ENCODE results near the gene S100B. TPM values are rescaled to one million over a fixed set of nuclear protein-coding genes. Genes with fewer than 3 reads are reported as not detected.
A peak's percentile ranks its signal among the peaks of the same experiment; 100 is the strongest.

Gene S100B
- total RNA-seq: under 1 TPM; 0.25 to 0.32 TPM

DNA sequence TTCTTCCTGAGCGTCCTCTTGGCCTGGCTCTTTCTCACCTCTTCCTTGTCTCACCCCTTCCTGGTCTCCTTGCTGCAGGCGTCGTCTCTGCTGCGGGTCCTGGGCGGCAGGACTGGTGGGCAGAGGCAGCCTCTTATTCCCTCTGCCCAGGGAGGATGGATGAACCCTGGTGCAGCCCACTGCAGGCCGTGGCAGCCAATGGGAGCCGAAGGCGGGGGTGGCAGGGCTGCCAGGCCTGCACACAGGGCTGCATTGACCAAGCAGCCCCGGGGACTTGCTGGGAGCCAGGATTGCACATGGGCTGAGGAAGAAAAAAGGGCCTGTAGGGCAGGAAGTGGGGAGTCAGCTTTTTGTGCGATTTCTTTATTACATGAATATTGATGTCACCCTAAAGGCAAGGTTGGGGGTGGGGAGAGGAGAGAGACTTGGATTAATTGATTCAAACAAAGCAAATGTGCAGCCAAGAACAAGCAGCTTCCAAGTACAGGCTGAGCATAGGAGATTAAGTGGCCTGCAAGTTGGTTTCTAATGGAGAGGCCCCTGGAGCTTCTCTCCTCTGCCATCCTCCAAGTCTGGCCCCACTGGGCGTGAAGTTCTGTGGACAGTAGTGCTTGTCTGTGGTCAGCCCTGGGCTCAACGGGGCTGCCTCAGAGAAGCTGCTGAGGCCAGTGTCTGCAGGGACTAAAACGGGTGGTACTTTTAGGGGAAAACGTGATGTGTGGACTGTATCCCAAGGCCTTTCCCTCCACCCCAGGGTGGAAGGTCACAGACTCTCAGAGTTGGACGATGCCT is at the start of gene S100B:
Gene S100B (minus strand): TSS at position 108 of the 792 bp plus-strand sequence. CDS start 2,667 bp downstream, outside the sequence.
- Mint-ChIP-seq H3K4me3 (peak within 1 kb of the TSS; percentile 41), H3K9me3 (no peaks in the 10 kb centered on the region), H3K4me1 (peaks cover 32% of the 10 kb centered on the region), H3K36me3 (ENCODE audit: low read depth) (no peaks in the 10 kb centered on the region), H3K27ac (peak within 1 kb of the TSS; percentile 86), H3K27me3 (no peaks in the 10 kb centered on the region)
- CTCF ChIA-PET: no interaction called here
- DNase-seq: peak; percentile 24
- POLR2A ChIA-PET: no interaction called here

DNA sequence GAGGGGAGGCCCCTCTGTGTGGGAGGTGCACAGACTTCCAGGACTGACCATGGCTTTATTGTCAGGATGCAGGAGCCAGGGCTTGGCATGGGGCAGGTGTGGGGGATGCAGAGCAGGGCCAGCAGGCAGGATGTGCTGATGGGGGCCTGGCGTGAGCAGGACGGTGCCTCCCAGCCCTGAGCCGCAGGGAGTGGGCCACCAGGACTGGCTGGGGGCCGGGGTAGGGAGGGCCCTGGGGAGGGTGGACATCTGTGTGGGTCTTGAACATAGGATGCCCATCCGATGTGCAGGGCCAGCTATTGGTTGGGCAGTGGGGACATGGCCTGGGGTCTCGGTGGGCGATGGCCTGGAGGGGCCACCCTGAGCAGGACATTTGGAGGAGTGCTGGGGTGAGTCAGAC is 46.2 kb upstream of the S100B start:
- ChIA-PET CTCF (no interaction called here), POLR2A (no interaction called here)
- peaks cover 22% of the 10 kb centered on the region for H3K9me3 Mint-ChIP-seq
- peaks cover 96% of the 10 kb centered on the region for H3K36me3 Mint-ChIP-seq (ENCODE audit: low read depth)
- peak overlapping the region; percentile 5 for H3K27ac Mint-ChIP-seq
- H3K4me3 Mint-ChIP-seq: no peak overlapping the region
- H3K27me3 Mint-ChIP-seq: no peaks in the 10 kb centered on the region
- no peak for DNase-seq
- H3K4me1 Mint-ChIP-seq: peaks cover 15% of the 10 kb centered on the region

DNA sequence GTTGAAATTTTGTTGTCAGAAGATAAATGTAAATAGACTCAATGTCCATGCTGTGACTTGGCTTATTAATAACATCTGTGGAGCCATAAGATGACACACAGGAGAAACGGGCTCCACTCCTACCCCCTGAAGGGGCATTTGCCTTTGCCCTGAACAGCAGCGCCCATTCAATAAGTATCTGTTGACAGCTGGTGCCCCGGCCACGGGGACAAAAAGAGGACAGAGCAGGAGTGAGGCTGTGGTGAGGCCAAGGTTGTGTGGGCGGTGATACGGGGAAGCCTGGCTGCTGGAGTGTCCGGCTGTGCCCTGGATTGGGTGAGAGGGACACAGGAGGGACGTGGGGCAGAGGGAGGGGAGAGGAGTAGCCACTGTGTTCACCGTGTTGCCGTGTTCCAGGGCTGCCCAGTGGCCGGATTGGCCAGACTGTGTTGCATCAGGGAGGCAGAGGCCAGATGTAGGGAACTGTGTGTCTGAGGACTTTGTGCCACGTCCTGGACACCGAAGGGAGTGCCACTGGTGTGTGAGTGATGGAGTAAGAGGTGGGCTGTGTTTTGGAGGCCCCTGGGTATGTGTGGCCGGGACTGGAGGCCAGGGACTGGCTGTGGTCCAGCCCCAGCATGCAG is 45.7 kb upstream of the S100B start:
- peaks cover 96% of the 10 kb centered on the region for H3K36me3 Mint-ChIP-seq (ENCODE audit: low read depth)
- ChIA-PET CTCF (no interaction called here), POLR2A (no interaction called here)
- DNase-seq: no peak
- H3K4me3 Mint-ChIP-seq: no peak overlapping the region
- H3K4me1 Mint-ChIP-seq: peaks cover 16% of the 10 kb centered on the region
- peaks cover 17% of the 10 kb centered on the region for H3K9me3 Mint-ChIP-seq
- no peaks in the 10 kb centered on the region for H3K27me3 Mint-ChIP-seq
- H3K27ac Mint-ChIP-seq: no peak overlapping the region

DNA sequence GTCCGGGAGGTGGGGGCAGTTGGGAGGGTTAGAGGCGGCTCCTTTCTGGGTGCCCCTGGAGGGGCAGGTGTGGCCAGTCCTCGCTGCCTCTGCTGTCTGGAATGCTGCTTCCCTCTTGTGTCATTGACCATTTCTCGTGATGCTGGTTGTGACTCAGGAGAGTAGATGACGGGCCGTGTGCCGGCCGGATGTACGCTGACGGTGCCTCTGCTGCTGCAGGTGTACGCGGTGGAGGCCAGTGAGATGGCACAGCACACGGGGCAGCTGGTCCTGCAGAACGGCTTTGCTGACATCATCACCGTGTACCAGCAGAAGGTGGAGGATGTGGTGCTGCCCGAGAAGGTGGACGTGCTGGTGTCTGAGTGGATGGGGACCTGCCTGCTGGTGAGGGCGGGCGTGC is 44.5 kb upstream of the S100B start:
- POLR2A ChIA-PET: no interaction called here
- Mint-ChIP-seq H3K4me1 (peaks cover 18% of the 10 kb centered on the region), H3K27me3 (no peaks in the 10 kb centered on the region), H3K9me3 (peaks cover 8% of the 10 kb centered on the region), H3K27ac (no peak overlapping the region), H3K4me3 (no peak overlapping the region), H3K36me3 (ENCODE audit: low read depth) (peaks cover 92% of the 10 kb centered on the region)
- CTCF ChIA-PET: no interaction called here
- DNase-seq: no peak

DNA sequence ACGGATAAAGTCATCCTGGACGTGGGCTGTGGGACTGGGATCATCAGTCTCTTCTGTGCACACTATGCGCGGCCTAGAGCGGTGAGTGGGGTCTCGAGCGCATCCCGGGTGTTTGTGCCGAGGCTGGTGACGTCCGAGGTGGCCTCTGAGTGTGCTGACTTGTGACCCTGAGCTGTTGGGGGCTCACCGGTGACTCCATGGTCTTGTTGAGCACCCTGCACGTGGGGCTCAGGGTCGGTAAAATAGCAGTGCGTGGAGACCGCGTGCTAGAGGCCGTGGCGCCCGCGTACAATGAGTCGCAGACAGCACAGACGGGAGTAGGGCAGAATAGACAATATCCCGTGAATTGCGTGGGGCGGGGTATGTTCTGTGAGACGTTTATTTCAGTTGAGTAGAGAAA is 43.7 kb upstream of the S100B start:
- CTCF ChIA-PET: interaction anchor here (0.5 kb wide), 1 partner anchor 147 kb away, joined by 3 read pairs; no protein-coding TSS in a partner anchor
- Mint-ChIP-seq H3K9me3 (peaks cover 3% of the 10 kb centered on the region), H3K27me3 (no peaks in the 10 kb centered on the region), H3K27ac (no peak overlapping the region), H3K4me3 (no peak overlapping the region), H3K4me1 (peaks cover 18% of the 10 kb centered on the region), H3K36me3 (ENCODE audit: low read depth) (peaks cover 91% of the 10 kb centered on the region)
- POLR2A ChIA-PET: interaction anchor here (0.9 kb wide), 1 partner anchor 9 kb away, joined by 3 read pairs; no protein-coding TSS in a partner anchor
- no peak for DNase-seq

DNA sequence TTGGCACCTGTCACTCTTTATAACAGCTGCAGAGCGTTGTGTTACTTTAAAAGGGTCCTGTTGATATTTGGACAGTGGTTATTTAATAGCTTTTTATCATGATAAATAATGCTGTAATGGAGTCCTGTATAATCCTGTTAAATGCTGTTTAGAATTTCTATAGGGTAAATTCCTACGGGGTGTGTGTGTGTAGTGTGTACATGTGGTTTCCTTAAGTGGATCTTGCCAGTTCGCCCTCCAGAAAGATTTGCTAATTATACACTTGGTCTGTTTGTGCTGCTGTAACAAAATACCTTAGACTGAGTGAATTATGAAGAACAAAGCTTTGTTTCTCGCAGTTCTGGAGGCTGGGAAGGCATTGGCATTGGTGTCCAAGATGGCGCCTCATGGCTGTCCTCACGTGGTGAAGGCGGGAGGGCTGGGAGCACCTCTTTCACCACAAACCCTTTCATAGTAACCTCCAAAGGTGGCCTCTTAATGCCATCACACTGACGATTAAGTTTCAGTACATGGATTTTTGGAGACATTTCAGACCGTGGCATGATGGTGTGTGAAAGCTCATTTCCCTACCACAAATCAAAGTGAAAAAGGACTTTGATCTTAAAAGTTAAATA is 41.8 kb upstream of the S100B start:
- H3K4me3 Mint-ChIP-seq: no peak overlapping the region
- H3K36me3 Mint-ChIP-seq (ENCODE audit: low read depth): peaks cover 86% of the 10 kb centered on the region
- POLR2A ChIA-PET: no interaction called here
- H3K27ac Mint-ChIP-seq: peak overlapping the region; percentile 19
- peaks cover 22% of the 10 kb centered on the region for H3K4me1 Mint-ChIP-seq
- no peaks in the 10 kb centered on the region for H3K9me3 Mint-ChIP-seq
- CTCF ChIA-PET: no interaction called here
- no peaks in the 10 kb centered on the region for H3K27me3 Mint-ChIP-seq
- no peak for DNase-seq

DNA sequence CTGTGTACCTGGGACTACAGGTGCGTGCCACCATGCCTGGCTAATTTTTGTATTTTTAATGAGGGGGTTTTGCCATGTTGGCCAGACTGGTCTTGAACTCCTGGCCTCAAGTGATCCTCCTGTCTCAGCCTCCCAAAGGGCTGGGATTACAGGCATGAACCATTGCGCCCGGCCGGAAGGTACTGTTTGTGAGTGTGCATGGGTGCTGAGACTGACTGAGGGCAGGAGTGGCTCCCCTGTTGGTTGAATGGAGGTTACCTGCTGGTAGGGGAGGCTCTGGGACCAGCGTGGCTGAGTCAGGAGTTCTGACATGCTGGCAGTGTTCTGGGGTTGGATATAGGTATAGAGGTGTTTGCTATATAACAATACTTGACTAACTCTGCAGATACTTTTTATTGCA is 41.0 kb upstream of the S100B start:
- Mint-ChIP-seq H3K4me1 (peaks cover 28% of the 10 kb centered on the region), H3K9me3 (no peaks in the 10 kb centered on the region), H3K27me3 (no peaks in the 10 kb centered on the region), H3K4me3 (no peak overlapping the region), H3K36me3 (ENCODE audit: low read depth) (peaks cover 85% of the 10 kb centered on the region), H3K27ac (no peak overlapping the region)
- POLR2A ChIA-PET: no interaction called here
- CTCF ChIA-PET: interaction anchor here (0.6 kb wide), 1 partner anchor 367 kb away, joined by 4 read pairs; no protein-coding TSS in a partner anchor
- no peak for DNase-seq

DNA sequence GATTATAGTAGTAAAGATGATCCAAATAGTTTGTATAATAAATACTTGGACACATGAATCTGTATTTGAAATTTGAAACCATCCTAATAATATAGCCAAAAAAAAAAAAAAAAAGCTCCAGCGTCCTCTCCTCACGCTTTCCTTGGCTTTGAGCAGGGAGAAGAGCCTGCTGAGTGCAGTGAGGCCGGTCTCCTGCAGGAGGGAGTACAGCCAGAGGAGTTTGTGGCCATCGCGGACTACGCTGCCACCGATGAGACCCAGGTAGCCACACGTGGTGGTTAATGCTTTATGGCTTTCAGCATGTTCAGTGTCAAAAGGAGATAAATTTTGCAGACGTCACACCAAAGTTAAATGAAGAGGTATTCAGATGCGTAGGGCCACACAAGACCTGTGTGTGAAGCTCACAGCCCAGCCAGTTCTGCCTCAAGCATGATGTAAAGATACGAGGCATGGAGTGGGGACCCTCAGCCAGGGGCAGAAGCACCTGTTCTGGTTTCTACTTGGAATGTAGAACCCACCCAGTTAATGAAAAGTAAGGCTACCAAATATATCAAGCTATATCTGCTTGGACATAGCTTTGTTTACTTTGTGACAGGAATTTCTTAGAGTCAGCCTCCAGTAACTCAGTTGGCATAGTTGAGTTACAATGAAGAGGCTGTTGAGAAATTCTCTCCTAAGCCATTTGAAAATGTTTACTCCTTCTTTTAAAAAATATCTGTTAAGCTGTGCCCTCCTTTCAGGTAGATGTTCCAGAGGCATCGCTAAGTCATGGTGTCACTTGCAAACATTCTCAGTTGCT is 38.7 kb upstream of the S100B start:
- H3K36me3 Mint-ChIP-seq (ENCODE audit: low read depth): peaks cover 83% of the 10 kb centered on the region
- H3K27me3 Mint-ChIP-seq: no peaks in the 10 kb centered on the region
- H3K4me1 Mint-ChIP-seq: peaks cover 48% of the 10 kb centered on the region
- CTCF ChIA-PET: interaction anchor here (1.2 kb wide), 1 partner anchor 13 kb away, joined by 3 read pairs; no protein-coding TSS in a partner anchor
- no peak for DNase-seq
- no peak overlapping the region for H3K27ac Mint-ChIP-seq
- no peaks in the 10 kb centered on the region for H3K9me3 Mint-ChIP-seq
- no peak overlapping the region for H3K4me3 Mint-ChIP-seq
- POLR2A ChIA-PET: interaction anchor here (0.6 kb wide), 1 partner anchor 454 kb away, joined by 3 read pairs; no protein-coding TSS in a partner anchor

DNA sequence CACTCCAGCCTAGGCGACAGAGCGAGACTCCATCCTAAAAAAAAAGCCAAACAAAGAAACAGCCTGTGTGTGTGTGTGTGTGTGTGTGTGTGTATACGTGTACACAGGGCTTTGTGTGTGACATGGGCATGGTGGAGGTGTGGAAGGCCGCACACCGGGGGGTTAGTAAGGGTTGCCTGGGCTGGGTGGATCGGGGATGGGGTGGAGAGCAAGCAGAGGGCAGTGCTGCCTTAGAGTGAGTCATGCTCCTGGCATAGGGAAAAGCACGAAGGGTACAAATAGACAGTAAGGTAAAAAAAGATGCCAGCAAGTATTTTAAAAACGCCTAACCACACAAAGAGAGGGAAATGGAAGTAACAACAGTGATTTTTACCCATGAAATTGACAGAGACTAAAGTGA is 36.8 kb upstream of the S100B start:
- H3K27ac Mint-ChIP-seq: no peak overlapping the region
- H3K4me3 Mint-ChIP-seq: no peak overlapping the region
- CTCF ChIA-PET: interaction anchor here (0.8 kb wide), 1 partner anchor 9 kb away, joined by 4 read pairs; no protein-coding TSS in a partner anchor

DNA sequence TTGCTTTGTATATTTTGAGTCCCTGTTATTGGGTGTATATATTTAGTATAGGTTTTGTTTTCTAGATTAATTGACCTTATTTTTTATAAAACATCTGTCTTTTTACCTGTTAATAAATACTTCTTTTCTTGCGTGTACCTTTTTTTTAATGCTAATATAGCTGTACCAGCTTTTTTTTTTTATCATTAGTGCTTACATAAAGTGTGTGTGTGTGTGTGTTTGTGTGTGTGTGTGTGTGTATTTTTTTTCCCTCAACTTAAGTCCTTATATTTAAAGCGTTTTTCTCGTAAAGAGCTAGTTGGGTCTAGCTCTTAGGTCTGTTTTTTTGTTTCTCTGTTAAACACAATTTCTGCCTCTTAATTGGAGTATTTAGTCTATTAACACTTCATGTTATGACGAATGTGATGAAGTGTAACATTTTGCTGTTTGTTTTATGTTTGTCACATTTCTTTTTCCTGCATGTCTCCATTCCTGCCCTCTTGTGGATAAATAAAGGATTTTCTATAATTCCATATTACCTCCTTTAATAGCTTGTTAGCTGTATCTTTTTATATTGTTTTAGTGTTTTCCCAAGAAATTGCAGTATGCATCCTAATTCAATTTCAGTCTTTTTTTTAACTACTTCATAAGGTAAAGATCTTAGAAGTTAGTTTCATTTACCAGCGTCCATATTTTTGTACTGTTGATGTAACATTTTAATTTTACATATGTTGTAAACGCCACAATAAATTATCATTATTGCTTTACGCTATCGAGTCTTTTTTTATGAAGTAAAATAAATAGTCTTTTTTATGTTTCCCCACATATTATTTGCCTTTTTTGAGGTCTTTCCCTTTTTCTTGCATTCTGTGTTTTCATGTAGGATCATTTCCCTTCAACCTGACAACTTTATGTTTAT is 34.9 kb upstream of the S100B start:
- peak overlapping the region; percentile 61 for H3K4me3 Mint-ChIP-seq
- H3K4me1 Mint-ChIP-seq: peaks cover 53% of the 10 kb centered on the region
- no peaks in the 10 kb centered on the region for H3K27me3 Mint-ChIP-seq
- ChIA-PET POLR2A (interaction anchor here (0.6 kb wide), 1 partner anchor 8 kb away, joined by 3 read pairs; no protein-coding TSS in a partner anchor), CTCF (interaction anchor here (0.6 to 1.7 kb wide), 4 partner anchors 76 to 1563 kb away, joined by 3 to 5 read pairs (median 4); no protein-coding TSS in a partner anchor)
- peaks cover 68% of the 10 kb centered on the region for H3K36me3 Mint-ChIP-seq (ENCODE audit: low read depth)
- H3K27ac Mint-ChIP-seq: peak overlapping the region; percentile 52
- DNase-seq: no peak
- no peaks in the 10 kb centered on the region for H3K9me3 Mint-ChIP-seq

More for the DNA sequence above, 36.8 kb upstream of the S100B start:
- Mint-ChIP-seq H3K36me3 (ENCODE audit: low read depth) (peaks cover 81% of the 10 kb centered on the region), H3K4me1 (peaks cover 53% of the 10 kb centered on the region), H3K27me3 (no peaks in the 10 kb centered on the region), H3K9me3 (no peaks in the 10 kb centered on the region)
- POLR2A ChIA-PET: no interaction called here
- DNase-seq: no peak

DNA sequence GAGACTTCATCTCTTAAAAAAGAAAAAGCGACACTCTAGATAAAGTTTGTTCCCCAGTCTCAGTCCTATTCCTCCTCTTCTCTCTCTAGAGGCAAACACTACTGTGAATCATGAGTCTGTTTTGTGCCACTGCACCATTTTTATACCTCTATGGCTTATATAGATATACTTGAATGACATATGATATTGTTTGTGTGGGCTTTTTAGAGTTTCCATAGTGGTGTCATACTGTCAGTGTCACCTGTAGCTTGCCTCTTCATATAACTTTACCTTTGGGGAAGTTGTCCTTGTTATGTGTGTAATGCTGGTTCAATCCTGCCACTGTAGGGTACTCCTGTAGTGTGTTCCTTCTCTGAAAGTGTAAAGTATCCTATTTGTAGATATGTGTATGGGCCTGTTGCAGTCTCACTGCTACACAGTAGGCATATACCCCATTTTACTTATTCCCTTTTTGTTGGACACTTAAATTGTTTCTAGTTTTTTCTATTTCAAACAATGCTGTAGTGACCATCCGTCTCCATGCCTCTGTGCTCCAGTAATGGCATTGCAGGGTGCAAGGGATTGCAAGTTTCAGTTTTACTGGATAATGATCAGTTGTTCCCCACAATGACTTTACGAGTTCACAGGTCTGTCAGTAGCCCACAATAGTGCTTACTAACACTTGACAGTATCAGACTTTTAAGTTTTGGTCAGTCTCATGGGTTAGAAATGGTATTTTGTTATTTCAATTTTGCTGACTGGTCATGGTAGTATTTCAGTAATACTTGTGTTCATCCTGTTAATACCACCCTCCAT is 33.3 kb upstream of the S100B start:
- peaks cover 69% of the 10 kb centered on the region for H3K4me1 Mint-ChIP-seq
- no peaks in the 10 kb centered on the region for H3K27me3 Mint-ChIP-seq
- H3K27ac Mint-ChIP-seq: peak overlapping the region; percentile 80
- ChIA-PET POLR2A (no interaction called here), CTCF (interaction anchor here (1.7 kb wide), 1 partner anchor 75 kb away, joined by 4 read pairs; no protein-coding TSS in a partner anchor)
- peaks cover 54% of the 10 kb centered on the region for H3K36me3 Mint-ChIP-seq (ENCODE audit: low read depth)
- no peak for DNase-seq
- H3K4me3 Mint-ChIP-seq: peak overlapping the region; percentile 61
- no peaks in the 10 kb centered on the region for H3K9me3 Mint-ChIP-seq
